ENCODE measurements around the gene CRYBG2. TPM values are rescaled to one million over a fixed set of nuclear protein-coding genes. Genes with fewer than 3 reads are reported as not detected.
"Not testable (repeated sequence)": the region's sequence is repeated elsewhere in the genome, so short reads cannot be mapped to it uniquely, and the experiment has no call there.

CRYBG2 gene
- total RNA-seq, 1 donor from 2014 or later = 15.4 TPM

DNA sequence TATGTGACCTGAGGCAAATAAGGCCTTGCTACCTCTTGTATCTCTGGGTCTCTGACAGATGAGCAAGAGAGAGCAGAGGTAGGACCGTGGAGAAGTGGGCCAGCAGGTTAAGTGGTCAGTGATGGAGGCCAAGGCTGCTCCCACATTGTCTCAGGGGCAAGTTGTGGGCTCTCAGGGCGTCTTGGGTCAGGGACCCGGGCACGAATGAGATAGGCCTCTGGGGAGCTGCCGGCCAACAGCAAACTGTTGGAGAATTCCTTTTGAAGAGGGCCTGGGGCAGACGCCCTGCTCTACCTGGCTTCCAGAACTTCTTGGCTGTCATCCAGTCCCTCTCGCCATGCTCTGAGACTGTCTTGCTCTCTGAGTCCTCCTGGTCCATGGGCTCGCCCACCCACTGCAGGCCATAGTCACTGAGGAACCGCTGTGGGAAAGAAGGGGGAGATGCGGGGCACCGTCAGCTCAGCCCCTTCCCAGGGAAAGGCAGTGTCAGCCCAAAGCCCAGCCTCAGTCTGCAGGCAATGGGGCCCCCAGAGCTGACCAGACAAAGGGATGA is 59.9 kb downstream of the CRYBG2 start:
- DNase-seq = no peak

DNA sequence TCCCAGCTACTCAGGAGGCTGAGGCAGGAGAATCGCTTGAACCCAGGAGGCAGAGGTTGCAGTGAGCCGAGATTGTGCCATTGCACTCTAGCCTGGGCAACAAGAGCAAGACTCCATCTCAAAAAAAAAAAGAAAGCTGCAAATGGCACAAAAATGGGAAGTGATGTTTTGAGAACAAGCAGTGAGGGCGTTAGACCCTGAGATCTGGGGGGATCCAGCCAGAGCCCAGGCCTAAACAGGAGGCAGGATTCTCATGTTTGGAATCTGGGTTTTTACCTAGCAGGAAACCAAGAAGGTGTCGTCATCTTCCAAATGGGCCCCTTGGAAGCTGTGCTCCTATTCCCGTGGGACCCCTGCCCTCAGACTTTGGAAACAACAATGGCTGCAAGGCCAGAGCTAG is 61.2 kb downstream of the CRYBG2 start:
- DNase-seq = not testable (repeated sequence)

DNA sequence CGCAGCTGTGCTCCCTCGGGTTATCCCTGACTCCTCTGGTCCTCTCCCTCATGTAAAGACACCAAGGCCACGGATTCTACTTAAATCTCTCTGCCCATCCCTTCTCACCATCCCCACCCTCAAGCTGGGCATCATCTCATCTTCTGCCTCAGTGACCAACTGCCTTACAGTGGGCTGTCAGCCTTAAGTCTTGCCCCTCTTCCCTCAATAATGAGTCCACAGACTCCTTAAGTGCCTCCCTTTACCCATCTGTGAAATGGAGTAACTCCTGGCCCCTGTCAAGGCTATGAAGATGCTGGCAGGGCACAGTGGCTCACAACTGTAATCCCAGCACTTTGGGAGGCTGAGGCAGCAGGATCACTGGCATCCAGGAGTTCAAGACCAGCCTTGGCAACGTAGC is 62.0 kb downstream of the CRYBG2 start:
- DNase-seq = no peak

DNA sequence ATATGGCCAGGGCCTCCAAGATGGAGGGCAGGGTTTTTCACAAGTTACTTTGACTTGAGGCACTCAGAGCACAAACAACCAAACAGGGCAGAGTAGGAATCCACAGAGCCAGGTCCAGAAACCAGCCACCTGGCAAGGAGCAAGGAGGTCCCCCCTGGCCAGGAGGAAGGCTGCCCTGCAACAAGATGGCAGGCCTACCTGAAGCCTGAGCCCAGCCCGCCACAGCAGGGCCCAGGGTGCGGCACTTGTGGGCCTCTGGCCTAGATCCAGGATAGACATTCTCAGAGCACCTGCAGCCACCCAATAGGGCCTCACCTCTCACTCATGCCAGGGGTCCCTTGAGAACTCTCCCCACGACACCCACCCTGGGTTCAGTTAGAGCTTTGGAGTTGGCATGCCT is 62.5 kb downstream of the CRYBG2 start:
- DNase-seq = no peak

- no peak for DNase-seq
Observed at GRCh38 chr1:26290882-26291261, 63.1 kb downstream of the CRYBG2 start.

DNA sequence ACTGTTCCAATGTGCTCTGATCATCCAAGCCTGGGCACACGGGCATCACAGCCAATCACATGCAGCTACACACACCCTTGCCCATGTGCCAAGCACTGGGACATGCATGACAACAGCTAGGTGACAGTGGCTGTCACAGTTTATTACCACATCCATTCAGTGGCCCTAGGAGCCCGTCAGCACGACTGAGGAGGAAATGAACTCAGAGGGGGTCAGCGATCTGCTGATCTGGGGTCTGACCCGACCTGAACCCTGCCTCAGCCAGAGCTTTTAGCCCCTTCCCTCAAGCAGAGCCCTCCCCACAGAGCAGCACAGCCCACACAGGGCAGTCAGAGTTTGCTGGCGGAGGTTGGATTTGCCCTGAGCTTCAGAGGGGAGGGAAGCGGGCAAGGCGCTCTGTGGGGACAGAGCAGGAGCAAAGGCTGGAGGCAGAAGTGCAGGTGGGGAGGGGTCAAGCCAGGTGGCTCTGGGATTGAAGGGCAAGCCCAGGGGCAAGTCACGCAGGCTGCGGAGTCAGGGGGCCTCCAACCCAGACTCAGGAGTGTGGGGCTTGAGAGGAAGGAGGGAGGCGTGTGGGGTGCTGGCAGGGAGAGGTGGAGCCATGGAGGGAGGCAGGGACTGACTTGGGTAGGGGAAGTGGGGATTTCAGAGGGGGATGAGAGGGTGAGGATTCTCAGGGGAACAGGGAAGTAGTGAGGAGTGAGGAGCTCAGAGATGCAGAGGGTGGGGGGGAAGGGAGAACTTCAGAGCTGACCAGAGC is 63.6 kb downstream of the CRYBG2 start:
- no peak for DNase-seq

DNA sequence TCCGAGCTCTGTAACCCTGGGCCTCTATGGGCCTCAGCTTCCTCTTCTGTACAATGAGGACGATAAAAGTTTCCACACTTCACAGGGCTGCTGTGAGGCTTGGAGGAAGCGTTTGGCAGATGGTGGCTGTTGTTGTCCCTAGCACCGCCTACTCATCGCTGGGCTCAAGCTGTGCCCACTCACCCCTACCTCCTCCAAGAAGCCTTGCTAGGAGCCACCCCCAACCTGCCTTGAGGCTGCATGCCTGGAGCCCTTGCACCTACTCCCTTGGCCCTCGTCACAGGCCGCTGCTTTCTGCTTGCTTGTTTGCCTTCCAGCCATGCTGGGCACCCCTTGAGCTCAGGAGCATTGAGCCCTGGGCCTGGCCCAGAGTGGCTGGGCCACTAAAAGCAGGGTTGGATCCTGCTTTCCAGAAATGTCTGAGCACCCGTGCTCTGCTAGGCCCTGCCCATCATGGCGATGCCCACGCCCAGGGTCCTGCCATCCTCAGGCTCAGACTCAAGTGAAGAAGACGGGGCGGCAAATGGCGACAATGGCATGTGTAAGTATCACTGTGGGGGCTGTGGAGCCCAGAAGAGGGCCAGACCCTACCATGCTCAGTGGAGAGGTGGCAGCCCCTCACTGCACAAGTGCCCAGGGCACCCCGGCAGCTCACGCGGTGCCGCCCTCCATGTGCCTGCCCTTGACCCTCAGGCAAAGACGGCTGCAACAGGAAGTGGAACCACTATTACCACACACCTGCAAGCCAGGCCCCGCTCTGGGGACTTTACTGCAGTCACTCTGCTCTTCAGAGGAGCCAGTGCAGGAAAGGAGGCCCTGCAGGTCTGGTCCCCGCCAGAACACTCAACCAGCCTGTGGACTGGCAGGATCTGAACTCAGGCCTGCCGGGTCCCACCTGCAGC is 64.5 kb downstream of the CRYBG2 start:
- DNase-seq = no peak

GRCh38 chr1:26288311-26288941 is 65.5 kb downstream of the CRYBG2 start:
- no peak for DNase-seq

GRCh38 chr1:26287811-26288210 is 66.1 kb downstream of the CRYBG2 start:
- no peak for DNase-seq

DNA sequence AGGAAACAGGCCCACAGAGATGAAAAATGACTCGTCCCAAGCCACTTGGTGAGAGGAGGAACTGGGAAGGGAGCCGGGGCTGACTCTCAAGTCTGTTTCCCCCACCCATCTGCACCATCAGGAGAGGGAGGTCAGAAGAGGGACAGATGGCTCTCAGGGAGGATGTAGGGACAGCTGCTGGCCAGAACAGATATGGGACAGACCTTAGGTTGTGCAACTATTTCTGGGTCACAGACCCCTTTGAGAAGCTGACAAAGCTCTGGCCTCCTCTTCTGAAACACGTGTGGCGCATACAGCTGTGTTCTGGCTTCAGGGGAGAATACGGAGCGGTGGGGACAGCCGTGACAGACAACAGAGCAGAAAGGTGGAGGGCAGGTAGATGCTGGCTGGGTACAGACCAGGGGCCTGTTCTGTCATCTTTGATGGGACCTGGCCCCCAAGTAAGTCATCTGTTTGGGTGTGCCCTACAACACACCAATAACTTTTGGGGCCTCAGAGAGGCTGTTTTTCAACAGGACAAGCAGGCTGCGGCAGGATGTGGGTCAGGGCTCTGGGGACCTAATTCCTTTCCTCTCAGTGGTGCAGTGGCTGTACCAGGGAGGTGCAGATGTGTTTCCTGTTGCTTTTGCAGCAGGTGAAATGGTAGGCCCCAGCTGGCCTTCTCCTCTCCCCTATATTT is 66.8 kb downstream of the CRYBG2 start:
- no peak for DNase-seq

DNA sequence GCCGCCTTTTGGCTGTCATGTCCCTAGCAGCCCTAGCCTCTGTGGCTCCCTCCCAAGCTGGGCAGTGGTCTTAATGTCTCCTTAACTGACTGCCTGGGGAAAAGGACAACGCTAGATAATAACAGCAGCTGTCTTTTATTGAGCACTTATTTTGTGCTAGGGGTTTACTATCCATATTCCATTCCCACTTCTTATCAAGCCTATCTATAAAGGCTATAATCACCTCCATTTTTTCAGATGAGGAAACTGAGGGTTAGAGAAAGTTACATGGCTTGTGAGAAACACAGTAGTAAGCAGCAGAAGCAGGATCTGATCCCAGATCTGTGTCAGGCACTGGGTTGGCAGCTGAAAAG is 67.9 kb downstream of the CRYBG2 start:
- no peak for DNase-seq

GRCh38 chr1:26285366-26286063 is 68.4 kb downstream of the CRYBG2 start:
- no peak for DNase-seq

GRCh38 chr1:26284597-26285347 is 69.2 kb downstream of the CRYBG2 start:
- no peak for DNase-seq

DNA sequence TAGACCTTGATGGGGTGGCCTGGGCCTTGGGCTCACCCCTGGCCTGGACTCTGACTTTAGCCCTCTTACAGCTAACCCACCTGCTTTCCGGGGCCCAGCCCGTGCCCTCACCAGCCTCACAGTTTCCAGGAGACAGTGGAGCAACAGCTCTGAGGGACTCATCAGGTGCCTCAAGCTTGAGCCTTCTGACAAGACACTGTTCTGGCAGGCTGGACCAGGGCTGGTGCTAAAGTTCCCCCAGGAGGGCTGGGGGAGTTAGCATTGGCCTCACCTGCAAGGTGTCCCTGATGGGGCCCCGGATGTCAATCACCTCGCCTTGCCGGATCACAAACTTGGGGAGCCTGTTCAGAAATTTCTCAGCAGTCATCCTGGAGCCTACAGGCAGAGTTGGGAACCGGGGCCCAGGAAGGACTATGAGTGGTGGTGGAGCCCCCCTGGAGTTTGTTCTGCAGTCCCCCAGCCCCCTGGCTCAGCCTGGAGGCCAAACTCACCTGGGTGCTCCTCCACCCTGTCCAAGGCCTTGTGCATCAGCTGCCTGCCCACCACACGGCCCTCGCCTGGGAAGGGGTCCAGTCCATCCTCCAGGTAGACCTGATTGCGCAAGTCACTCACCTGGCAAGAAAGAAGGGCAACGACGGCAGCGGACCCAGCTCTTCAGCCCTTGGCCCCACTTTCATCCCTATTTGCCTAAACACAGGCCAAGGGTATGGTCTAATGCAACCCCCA is 69.9 kb downstream of the CRYBG2 start:
- no peak for DNase-seq

DNA sequence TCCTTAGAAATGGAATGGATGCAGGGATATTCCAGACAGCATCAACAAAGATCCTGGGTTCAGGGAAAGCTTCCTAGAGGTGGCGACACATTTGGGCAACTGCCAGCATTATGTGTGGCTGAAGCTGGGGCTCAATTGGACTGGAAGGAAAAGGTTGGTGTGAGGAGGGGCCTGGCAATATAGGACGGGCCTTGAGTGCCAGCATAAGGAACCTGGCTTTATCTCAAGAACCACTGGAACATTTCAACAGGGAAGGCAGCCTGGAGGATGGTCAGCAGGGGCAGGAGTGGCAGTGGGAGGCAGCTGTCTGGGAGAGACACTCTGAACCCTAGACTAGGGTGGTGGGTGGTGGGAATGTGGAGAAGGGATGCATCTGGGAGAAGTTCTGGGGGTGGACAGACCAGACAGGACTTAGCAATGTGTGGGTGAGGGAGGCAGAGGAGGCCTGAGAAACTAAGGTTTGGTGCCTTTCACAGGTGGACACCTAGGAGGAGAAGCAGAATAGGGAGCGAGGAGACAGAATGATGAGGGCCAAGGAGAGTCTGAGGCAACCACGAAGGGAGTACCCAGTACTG is 70.6 kb downstream of the CRYBG2 start:
- DNase-seq = no peak

DNA sequence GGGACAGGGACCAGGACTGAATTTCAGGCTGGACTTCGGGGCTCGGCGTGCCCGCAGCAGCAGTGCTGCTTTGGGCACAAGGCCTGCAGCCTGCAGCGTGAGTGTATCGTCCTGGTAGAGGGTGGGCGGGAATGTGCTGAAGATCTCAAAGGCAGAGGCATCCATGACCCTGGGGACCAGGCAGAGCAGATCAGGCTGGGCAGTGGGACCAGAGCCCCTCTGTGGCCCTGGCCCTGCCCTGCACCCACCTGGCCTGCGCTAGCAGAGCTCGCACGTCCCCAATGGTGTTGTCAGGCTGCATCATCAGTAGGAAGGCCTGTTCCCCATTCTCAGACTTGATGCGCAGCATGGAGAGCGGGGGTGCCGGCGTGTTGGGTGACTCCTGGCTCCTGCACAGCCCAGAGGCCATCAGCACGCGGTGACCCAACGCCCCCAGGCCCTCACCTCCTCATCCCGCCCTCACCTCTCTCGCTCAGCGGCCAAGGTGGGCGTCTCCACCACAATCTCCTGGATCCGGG is 71.5 kb downstream of the CRYBG2 start:
- no peak for DNase-seq

DNA sequence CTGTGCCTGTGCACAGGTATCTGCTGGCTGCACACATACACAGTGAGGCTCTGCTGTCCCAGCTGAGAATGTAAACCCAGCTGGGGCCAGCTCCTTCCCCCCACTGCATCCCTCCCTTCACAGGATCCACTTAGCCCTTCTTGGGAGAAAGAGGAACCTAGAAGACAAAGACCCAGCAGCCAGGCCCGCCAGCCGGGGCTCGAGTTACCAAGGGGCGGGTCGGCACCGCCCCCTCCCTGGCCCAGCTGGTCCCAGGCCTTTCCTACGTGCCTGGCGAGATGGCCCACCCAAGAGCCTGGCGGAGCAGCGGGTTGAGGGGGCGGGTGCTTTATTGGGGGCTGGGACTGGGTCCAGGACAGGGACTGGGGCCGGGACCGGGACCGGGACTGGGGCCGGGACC is 72.0 kb downstream of the CRYBG2 start:
- DNase-seq = peak; percentile 38

DNA sequence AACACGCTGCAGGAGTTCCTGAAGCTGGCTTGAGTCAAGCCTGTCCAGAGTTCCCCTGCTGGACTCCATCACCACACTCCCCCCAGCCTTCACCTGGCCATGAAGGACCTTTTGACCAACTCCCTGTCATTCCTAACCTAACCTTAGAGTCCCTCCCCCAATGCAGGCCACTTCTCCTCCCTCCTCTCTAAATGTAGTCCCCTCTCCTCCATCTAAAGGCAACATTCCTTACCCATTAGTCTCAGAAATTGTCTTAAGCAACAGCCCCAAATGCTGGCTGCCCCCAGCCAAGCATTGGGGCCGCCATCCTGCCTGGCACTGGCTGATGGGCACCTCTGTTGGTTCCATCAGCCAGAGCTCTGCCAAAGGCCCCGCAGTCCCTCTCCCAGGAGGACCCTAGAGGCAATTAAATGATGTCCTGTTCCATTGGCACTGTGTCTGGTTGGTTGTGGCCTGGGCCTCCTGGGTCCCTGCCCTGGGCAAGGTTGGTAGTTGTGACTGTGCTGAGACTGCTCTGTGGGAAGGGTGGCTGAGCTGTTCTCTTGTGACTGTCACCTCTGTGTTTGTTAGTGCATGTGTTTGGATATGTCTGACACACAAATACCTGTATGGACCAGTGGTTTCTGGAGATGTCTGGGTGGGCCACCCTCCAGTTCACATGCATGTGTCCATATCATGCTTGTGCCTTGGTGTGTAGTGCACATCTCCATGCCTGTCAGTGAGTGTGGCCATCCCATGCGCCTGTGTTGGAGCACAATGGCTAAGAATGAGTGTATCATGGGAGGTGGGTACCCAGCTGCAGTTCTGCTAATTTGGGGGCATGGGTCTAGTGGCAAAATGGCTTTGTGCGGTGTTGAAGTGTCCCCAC is 72.6 kb downstream of the CRYBG2 start:
- DNase-seq = no peak

Data from skin of body (tissue), 2 donors.